ENCODE measurements around the gene STK10. TPM values are rescaled to one million over a fixed set of nuclear protein-coding genes. Genes with fewer than 3 reads are reported as not detected.
"Not testable (repeated sequence)": the region's sequence is repeated elsewhere in the genome, so short reads cannot be mapped to it uniquely, and the experiment has no call there.

STK10 gene
- total RNA-seq, 1 donor from 2014 or later = 14.9 TPM

- DNase-seq = no peak
These were observed 22.6 kb downstream of the STK10 start for GRCh38 chr5:172165465-172165864.

- DNase-seq = peak; percentile 76
These were observed 23.2 kb downstream of the STK10 start for GRCh38 chr5:172164769-172165212.

DNA sequence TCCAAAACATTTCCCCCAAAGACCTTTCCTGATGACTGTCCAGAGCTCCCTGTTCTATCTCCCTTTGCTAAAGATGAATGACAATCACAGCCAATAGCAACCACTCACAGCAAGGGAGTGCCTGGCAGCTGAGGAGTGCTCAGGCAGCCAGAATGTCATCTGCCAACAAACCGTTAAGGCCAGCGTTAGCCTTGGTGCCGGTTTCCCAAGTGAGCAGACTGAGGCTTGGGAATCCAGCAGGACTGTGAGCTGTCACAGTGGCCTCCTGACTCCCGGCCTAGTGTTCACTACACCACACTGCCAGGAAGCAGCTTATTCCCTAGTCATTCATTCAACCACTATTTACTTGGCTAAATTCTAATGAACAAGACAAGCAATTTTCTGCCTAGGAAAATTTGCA lies 24.7 kb downstream of the STK10 start:
- DNase-seq = peak; percentile 59

GRCh38 chr5:172162987-172163343 lies 25.1 kb downstream of the STK10 start:
- no peak for DNase-seq

DNA sequence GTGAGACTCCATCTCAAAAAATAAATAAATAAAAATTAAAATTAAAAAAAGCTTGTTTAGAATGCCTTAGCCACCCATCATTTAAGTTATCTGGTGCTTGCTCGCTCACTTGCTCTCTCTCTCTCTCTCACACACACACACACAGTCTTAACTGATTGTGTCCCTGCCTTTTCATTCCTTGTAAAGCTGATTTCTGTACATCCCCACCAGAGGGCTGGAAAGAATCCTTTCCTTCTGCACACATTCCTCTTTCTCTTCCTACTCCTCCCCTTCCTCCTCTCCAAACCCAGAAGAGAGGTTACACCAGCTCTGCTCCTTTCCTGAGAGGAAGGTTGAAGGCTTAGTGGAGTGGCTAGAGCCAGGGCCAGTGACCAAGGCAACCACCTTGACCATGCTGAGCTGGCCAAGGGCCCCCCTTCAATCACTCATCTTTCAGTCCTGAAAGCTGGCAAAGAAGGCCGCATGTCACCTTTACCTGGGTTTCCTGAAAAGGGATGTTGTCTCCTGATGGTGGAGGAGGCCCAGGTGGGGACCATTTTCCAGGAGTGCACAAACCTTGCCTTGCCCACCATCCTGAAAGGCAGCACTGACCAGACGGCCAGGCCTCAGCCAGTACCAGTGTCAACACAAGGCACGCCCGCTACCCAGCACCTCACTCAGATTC lies 25.6 kb downstream of the STK10 start:
- DNase-seq = no peak

GRCh38 chr5:172160506-172160905 lies 27.5 kb downstream of the STK10 start:
- no peak for DNase-seq

GRCh38 chr5:172159016-172159415 lies 29.0 kb downstream of the STK10 start:
- no peak for DNase-seq

- DNase-seq = no peak
These were observed 31.5 kb downstream of the STK10 start for GRCh38 chr5:172156541-172156994.

- DNase-seq = not testable (repeated sequence)
These were observed 32.9 kb downstream of the STK10 start for GRCh38 chr5:172155101-172155500.

DNA sequence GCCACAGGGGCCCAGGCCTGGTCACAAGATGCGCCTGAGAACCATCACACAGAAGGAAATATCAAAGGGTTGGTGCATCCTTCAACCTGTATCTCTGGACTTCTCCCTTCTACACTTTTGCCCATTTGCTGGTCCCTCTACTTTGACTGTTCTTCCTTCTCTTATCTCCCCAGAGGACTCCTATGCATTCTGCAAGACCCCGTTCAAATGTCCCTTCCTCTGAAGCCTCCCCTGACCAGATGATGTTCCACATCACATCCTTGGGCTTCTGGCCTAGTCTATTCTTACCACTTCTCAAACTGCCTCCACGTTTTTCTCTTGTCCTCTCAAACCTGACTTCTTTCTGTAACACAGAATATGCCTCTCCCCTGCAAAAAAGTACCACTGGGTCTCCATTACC lies 34.3 kb downstream of the STK10 start:
- DNase-seq = no peak

DNA sequence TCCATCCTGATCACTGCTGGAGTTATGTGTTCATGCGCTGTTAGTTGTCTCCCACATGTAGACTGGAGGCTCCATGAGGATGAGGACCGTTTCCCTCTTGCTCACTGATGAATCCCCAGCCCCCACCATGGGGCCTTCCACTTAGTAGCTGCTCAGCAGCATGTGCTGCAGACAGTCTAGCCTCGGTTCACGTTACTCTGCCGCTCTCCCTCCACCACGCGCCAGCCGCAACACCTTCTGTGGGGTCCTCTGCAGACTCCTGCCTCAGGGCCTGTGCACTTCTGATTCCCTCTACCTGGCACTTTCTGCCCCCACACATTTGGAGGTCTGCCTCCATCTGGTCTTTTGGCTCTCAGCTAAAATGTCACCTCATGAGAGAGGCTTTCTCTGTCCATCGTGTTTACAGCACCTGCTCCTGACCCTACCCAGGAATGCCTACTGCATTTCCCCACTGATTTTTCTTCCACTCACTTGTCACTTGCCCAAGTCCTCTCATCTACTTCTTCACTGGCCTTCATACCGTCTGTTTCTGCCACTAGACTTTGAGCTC lies 36.3 kb downstream of the STK10 start:
- no peak for DNase-seq

DNA sequence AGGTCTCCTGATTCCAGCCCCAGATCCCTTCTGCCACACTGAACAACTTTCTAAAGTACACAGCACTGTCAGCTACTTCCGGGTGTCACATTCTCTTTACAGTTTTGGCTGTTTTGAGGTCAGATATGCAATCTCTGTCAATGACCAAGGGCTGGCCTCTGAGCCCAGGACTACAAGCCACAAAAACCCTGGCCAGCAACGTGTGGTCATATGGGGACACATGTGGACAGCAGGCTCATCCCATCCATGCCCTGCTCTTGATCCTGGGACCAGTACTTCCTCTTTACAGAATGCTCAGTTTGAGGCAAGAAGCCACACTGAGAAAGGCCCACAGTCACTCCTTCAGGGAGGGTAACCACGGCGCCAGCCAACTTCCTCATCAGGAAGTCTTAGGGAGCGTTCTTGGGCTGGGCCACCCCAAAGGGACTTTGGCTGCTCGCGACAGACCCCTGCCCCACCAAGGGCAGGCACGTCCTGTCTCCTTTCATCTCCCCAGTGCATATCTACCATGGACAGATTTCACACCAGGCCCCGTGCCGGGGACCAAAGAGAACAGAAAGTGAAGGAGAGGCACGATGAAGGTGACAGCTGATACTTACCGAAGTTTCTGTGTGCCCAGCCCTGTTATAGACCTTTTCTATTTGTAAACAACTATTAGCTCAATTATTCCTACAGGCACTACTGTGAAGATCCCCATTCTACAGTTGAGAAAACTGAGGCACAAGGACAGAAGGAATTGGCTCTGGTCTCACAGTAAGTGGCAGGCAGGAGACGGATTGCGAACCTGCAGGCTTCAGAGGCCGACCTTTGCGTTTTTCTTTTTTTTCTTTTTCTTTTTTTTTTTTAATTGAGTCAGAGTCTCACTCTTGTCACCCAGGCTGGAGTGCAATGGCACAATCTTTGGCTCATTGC lies 37.3 kb downstream of the STK10 start:
- DNase-seq = no peak

GRCh38 chr5:172149481-172149880 lies 38.5 kb downstream of the STK10 start:
- not testable (repeated sequence) for DNase-seq

- no peak for DNase-seq
These were observed 39.0 kb downstream of the STK10 start for GRCh38 chr5:172149073-172149472.

GRCh38 chr5:172148381-172148780 lies 39.6 kb downstream of the STK10 start:
- DNase-seq = no peak

DNA sequence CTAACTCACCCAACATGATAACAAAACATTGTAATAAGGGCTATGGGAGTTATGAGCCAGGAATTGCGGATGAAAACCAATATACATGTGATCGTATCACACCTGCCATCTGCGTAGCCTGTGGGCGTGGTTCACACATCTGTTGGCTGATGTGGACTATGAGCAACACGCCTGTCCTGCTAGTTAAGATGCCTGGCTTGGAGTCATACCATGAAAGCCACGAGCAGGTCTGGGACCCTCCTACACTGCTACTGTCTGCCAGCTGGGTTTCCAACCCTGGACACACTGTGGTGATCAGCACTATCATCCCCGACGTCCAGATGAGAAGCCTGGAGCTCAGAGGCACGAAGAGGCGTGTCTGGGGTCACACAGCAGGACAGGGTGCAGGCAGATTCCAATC lies 40.2 kb downstream of the STK10 start:
- no peak for DNase-seq

DNA sequence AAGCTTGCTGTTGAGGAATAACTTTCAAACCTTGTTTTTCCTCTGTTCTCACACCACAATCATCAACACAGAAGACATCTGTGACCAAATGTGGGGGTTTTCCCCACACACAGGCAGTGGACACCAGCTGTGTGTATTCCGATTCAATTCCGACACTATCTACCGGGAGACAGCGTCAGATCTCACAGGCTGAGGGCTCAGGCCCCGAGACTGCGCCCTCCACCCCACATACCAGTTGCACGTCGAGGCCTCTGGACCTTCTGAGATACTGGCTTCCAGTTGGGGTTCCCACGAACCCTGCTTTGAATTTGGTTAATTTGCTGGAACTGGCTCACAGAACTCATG lies 41.3 kb downstream of the STK10 start:
- DNase-seq = no peak

GRCh38 chr5:172145870-172146747 lies 41.9 kb downstream of the STK10 start:
- peak; percentile 69 for DNase-seq

DNA sequence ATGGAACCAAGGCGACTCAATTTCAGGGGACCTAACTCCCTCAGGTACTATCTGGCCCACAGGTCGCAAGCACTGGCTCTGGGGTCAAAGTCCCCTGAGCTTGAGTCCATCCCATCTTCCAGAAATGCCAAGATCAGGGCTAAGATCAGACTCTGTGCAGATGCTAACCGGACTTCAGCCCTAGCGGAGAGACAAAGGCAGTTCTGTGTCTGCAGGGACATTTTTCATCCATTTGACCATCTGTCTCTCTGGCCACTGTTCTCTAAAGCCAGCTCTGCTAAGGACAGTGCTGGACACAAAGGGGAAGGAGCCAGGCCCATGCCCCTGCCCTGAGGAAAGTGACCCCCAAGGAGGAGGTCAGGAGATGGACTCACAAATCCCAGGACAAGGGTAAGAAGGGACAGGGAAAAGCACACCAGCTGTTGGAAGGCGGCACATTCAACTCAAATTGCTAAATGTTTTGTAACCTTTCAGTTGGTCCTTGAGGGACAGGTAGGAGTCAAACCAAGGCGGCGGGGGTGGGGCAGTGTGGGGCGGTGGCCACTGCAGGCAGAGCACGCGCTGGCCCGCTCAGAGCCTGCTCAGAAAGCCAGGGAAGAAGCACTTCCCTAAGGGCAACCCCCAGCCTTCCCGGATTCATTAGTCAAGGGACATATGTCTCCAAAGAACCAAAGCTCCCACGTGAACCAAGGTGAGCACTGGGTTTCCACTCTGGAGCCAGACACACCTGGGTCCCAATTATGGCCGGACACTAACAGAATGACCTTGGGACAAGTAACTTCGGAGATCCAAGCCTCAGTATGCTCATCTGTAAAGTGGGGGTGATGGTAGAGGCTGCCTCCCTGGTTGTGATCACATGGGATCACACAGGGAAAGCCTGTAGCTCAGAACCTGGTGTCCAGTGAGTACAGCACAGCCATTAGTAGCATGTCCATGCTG lies 42.8 kb downstream of the STK10 start:
- no peak for DNase-seq

- DNase-seq = peak; percentile 79
These were observed 43.7 kb downstream of the STK10 start for GRCh38 chr5:172144291-172144815.

GRCh38 chr5:172143875-172144274 lies 44.1 kb downstream of the STK10 start:
- no peak for DNase-seq
